GM13977 (cell line): ENCODE measurements around the gene HPGD.
"Not testable (repeated sequence)": the region's sequence is repeated elsewhere in the genome, so short reads cannot be mapped to it uniquely, and the experiment has no call there.

Experiments used
- DNase-seq: peaks from one replicate; pipeline ENCODE4 v3.0.0; 2012; ENCODE audit warnings: low spot score
- CTCF ChIP-seq: IDR thresholded peaks from 2 replicates; pipeline ENCODE4 v1.5.1; 2012; ENCODE audit warnings: mild to moderate bottlenecking, control low read depth; ENCODE audit not compliant: insufficient read depth; ENCODE audit errors: extremely low read depth, missing control alignments
- in situ Hi-C: fragments of 300-500 bp; cut with MboI; formaldehyde crosslinking; loops from one replicate; pipeline ENCODE4 v1.12.0; 2022; ENCODE audit warnings: low sequenced_read_pairs, low pct_unique_long_range_greater_than_20kb, mixed read lengths, inconsistent platforms; ENCODE audit not compliant: unreplicated experiment

HPGD gene

GRCh38 chr4:174494146-174494545 lies 28.1 kb downstream of the HPGD start:
- in situ Hi-C loops: no loop called here
- DNase-seq: no peak
- TF ChIP-seq CTCF: no peak

GRCh38 chr4:174490451-174490961 lies 31.8 kb downstream of the HPGD start:
- TF ChIP-seq CTCF: no peak
- in situ Hi-C loops: no loop called here
- no peak for DNase-seq

GRCh38 chr4:174488368-174488767 lies 33.9 kb downstream of the HPGD start:
- in situ Hi-C loops, DNase-seq: not testable (repeated sequence)

- TF ChIP-seq CTCF: no peak
- no peak for DNase-seq
- in situ Hi-C loops: no loop called here
These were observed 37.3 kb downstream of the HPGD start for GRCh38 chr4:174485025-174485424.

- no peak for TF ChIP-seq CTCF
- in situ Hi-C loops: no loop called here
- DNase-seq: no peak
These were observed 38.5 kb downstream of the HPGD start for GRCh38 chr4:174483792-174484191.

GRCh38 chr4:174479140-174479539 lies 43.1 kb downstream of the HPGD start:
- no peak for TF ChIP-seq CTCF
- in situ Hi-C loops: no loop called here
- DNase-seq: no peak

- in situ Hi-C loops: no loop called here
- TF ChIP-seq CTCF: no peak
- DNase-seq: no peak
These were observed 46.8 kb downstream of the HPGD start for GRCh38 chr4:174475528-174475927.
